Measurements from ENCODE around the gene SBK3. TPM values are rescaled to one million over a fixed set of nuclear protein-coding genes. Genes with fewer than 3 reads are reported as not detected.
"Not testable (repeated sequence)": the region's sequence is repeated elsewhere in the genome, so short reads cannot be mapped to it uniquely, and the experiment has no call there.

Gene SBK3
- total RNA-seq, 1 experiment from 2014 or later, result 0.57 TPM

DNA sequence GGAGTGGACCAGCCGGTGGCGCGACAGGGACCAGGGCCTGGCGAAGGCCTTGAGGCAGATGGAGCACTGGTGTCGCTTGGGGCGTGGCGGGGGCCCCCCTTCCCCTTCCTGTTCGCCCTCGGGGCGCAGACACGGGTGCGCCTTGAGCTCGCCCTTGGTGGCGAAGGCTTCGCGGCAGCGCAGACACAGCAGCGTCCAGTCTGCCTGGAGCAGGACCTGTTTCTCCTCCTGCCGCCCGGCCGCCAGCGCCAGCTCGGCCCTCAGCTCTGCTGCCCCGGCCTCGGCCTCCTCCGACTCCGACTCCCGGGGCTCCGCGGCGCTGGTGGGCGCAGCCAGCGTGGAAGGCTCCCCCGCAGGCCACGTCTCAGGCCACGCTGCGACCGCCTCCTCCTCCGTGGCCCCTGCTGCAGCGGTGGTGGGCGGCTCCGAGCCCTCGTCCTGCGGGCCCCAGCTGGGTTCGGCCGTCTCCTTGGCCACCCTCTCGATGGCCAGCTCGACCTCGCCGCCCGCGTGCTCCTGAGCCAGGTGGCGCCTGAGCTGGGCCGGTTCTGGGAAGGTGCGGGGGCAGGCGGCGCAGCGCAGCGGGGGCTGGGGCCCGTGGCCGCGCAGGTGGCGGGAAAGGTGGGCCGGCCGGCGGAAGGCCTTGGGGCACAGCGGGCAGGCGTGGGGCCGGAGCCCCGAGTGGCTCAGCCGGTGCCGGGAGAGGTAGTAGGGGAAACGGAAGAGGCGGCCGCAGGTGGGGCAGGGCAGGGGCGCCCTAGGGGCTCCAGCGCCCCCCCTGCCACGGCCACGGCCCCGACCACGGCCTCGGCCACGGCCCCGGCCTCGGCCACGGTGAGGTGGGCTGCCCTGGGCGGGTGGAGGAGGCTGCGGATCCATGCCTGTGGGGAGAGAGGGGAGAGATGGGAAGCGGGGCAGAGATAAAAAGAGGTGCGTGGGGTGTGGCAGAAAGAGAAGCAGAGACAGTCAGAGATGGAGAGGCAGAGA is 33.7 kb upstream of the SBK3 start:
- Mint-ChIP-seq H3K27me3 (ENCODE audit: unreplicated experiment) (no peaks in the 10 kb centered on the region), H3K4me1 (ENCODE audit: low read depth, unreplicated experiment) (peaks cover 22% of the 10 kb centered on the region), H3K36me3 (ENCODE audit: insufficient read depth, unreplicated experiment) (peaks cover 28% of the 10 kb centered on the region), H3K27ac (ENCODE audit: unreplicated experiment) (peak overlapping the region; percentile 52), H3K4me3 (ENCODE audit: low read depth, unreplicated experiment) (peak overlapping the region; percentile 80), H3K9me3 (ENCODE audit: low read depth, unreplicated experiment) (no peaks in the 10 kb centered on the region)
- intact Hi-C loops (cut with micrococcal nuclease; ENCODE audit: unreplicated experiment), result no loop called here
- TF ChIP-seq, protein P1, sequence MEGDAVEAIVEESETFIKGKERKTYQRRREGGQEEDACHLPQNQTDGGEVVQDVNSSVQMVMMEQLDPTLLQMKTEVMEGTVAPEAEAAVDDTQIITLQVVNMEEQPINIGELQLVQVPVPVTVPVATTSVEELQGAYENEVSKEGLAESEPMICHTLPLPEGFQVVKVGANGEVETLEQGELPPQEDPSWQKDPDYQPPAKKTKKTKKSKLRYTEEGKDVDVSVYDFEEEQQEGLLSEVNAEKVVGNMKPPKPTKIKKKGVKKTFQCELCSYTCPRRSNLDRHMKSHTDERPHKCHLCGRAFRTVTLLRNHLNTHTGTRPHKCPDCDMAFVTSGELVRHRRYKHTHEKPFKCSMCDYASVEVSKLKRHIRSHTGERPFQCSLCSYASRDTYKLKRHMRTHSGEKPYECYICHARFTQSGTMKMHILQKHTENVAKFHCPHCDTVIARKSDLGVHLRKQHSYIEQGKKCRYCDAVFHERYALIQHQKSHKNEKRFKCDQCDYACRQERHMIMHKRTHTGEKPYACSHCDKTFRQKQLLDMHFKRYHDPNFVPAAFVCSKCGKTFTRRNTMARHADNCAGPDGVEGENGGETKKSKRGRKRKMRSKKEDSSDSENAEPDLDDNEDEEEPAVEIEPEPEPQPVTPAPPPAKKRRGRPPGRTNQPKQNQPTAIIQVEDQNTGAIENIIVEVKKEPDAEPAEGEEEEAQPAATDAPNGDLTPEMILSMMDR (IDR thresholded peaks at IDR 0.05; ENCODE audit: unreplicated experiment), result no peak
- no peak for DNase-seq
- BruUV-seq (replicated peaks), result no TSS peak
- CTCF ChIA-PET, result no interaction called here

GRCh38 chr19:55578031-55578760 is 32.9 kb upstream of the SBK3 start:
- CTCF ChIA-PET, result no interaction called here
- intact Hi-C loops (cut with micrococcal nuclease; ENCODE audit: unreplicated experiment), result no loop called here
- Mint-ChIP-seq H3K27ac (ENCODE audit: unreplicated experiment) (no peak overlapping the region), H3K9me3 (ENCODE audit: low read depth, unreplicated experiment) (no peaks in the 10 kb centered on the region), H3K36me3 (ENCODE audit: insufficient read depth, unreplicated experiment) (peaks cover 28% of the 10 kb centered on the region), H3K27me3 (ENCODE audit: unreplicated experiment) (no peaks in the 10 kb centered on the region), H3K4me1 (ENCODE audit: low read depth, unreplicated experiment) (peaks cover 22% of the 10 kb centered on the region), H3K4me3 (ENCODE audit: low read depth, unreplicated experiment) (no peak overlapping the region)
- DNase-seq, result no peak
- TF ChIP-seq, protein P1 (IDR thresholded peaks at IDR 0.05; ENCODE audit: unreplicated experiment), result no peak
- BruUV-seq (replicated peaks), result no TSS peak

GRCh38 chr19:55576746-55577145 is 31.4 kb upstream of the SBK3 start:
- H3K27me3 Mint-ChIP-seq (ENCODE audit: unreplicated experiment), result no peaks in the 10 kb centered on the region
- no peak overlapping the region for H3K27ac Mint-ChIP-seq (ENCODE audit: unreplicated experiment)
- CTCF ChIA-PET, result interaction anchor here (1.1 kb wide), 1 partner anchor 22 kb away, joined by 3 read pairs; the partner anchor contains the start of gene FIZ1
- intact Hi-C loops (cut with micrococcal nuclease; ENCODE audit: unreplicated experiment), result no loop called here
- BruUV-seq (replicated peaks), result no TSS peak
- H3K36me3 Mint-ChIP-seq (ENCODE audit: insufficient read depth, unreplicated experiment), result peaks cover 28% of the 10 kb centered on the region
- no peak overlapping the region for H3K4me3 Mint-ChIP-seq (ENCODE audit: low read depth, unreplicated experiment)
- DNase-seq, result no peak
- no peaks in the 10 kb centered on the region for H3K9me3 Mint-ChIP-seq (ENCODE audit: low read depth, unreplicated experiment)
- TF ChIP-seq, protein P1 (IDR thresholded peaks at IDR 0.05; ENCODE audit: unreplicated experiment), result no peak
- peaks cover 17% of the 10 kb centered on the region for H3K4me1 Mint-ChIP-seq (ENCODE audit: low read depth, unreplicated experiment)

GRCh38 chr19:55573929-55574328 is 28.6 kb upstream of the SBK3 start:
- H3K27ac Mint-ChIP-seq (ENCODE audit: unreplicated experiment); DNase-seq; H3K9me3 Mint-ChIP-seq (ENCODE audit: low read depth, unreplicated experiment); BruUV-seq (replicated peaks); H3K4me1 Mint-ChIP-seq (ENCODE audit: low read depth, unreplicated experiment); H3K4me3 Mint-ChIP-seq (ENCODE audit: low read depth, unreplicated experiment); H3K27me3 Mint-ChIP-seq (ENCODE audit: unreplicated experiment); intact Hi-C loops (cut with micrococcal nuclease; ENCODE audit: unreplicated experiment): not testable (repeated sequence)
- CTCF ChIA-PET, result interaction anchor here (0.6 to 0.7 kb wide), 3 partner anchors 47 to 1056 kb away, joined by 3 to 6 read pairs (median 4); no protein-coding TSS in a partner anchor
- peaks cover 12% of the 10 kb centered on the region for H3K36me3 Mint-ChIP-seq (ENCODE audit: insufficient read depth, unreplicated experiment)

DNA sequence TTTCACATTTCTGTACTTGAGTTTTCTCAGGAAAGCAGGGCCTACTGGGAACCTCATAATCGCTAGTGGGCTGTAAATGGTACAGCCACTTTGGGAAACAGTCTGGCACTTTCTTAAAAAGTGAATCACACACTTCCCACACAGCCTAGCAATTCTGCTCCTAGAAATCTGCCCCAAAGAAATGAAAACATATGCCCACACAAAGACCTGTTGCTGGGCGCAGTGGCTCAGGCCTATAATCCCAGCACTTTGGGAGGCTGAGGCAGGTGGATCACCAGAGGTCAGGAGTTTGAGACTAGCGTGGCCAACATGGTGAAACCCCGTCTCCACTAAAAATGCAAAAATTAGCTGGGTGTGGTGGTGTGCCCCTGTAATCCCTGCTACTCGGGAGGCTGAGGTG is 24.1 kb upstream of the SBK3 start:
- H3K9me3 Mint-ChIP-seq (ENCODE audit: low read depth, unreplicated experiment); H3K36me3 Mint-ChIP-seq (ENCODE audit: insufficient read depth, unreplicated experiment); BruUV-seq (replicated peaks); H3K27ac Mint-ChIP-seq (ENCODE audit: unreplicated experiment); H3K4me1 Mint-ChIP-seq (ENCODE audit: low read depth, unreplicated experiment); CTCF ChIA-PET; intact Hi-C loops (cut with micrococcal nuclease; ENCODE audit: unreplicated experiment); DNase-seq; H3K4me3 Mint-ChIP-seq (ENCODE audit: low read depth, unreplicated experiment): not testable (repeated sequence)
- peaks cover 10% of the 10 kb centered on the region for H3K27me3 Mint-ChIP-seq (ENCODE audit: unreplicated experiment)

Data from Calu3 (cell line).